CD4-positive, alpha-beta memory T cell (primary cell): ENCODE data around the gene CCDC57. TPM values are rescaled to one million over a fixed set of nuclear protein-coding genes. Genes with fewer than 3 reads are reported as not detected.
"Not testable (repeated sequence)": the region's sequence is repeated elsewhere in the genome, so short reads cannot be mapped to it uniquely, and the experiment has no call there.

ENCODE experiments used
- CTCF ChIA-PET: fragments of 350-600 bp; sonication (Branson Sonifier 250); formaldehyde crosslinking; loops from one replicate; lab custom pipeline; 2021; ENCODE audit warnings: inconsistent platforms; ENCODE audit not compliant: partially characterized antibody; lab: Charles Lee
- POLR2A ChIA-PET: fragments of 350-600 bp; sonication (Branson Sonifier 250); formaldehyde crosslinking; loops from one replicate; lab custom pipeline; 2021; ENCODE audit not compliant: partially characterized antibody; lab: Charles Lee
- DNase-seq, 5 donors: peaks; one replicate each; pipeline versions ENCODE4 v3.0.0 to v3.0.0-alpha.2; 2020 to 2022; ENCODE audit warnings: mixed read lengths in 1 of 5
- H3K27ac ChIP-seq: one replicate; pipeline ENCODE4 v1.7.0; 2013; ENCODE audit warnings: low read depth, low read length
- H3K27me3 ChIP-seq: 2 replicates; pipeline ENCODE4 v1.7.0; 2013; ENCODE audit warnings: mild to moderate bottlenecking, low read length, moderate library complexity; ENCODE audit not compliant: insufficient read depth
- H3K36me3 ChIP-seq: 2 replicates; pipeline ENCODE4 v1.7.0; 2013; ENCODE audit warnings: mild to moderate bottlenecking, low read length, moderate library complexity; ENCODE audit not compliant: insufficient read depth
- H3K4me1 ChIP-seq: 2 replicates; pipeline ENCODE4 v1.7.0; 2013; ENCODE audit warnings: mild to moderate bottlenecking, low read length, moderate library complexity; ENCODE audit not compliant: insufficient read depth
- H3K4me3 ChIP-seq, 2 donors: one replicate each; pipeline ENCODE4 v1.7.0; 2013; ENCODE audit warnings: low read length in 2 of 2, mild to moderate bottlenecking in 1 of 2
- H3K9me3 ChIP-seq, 2 donors: one replicate each; pipeline ENCODE4 v1.7.0; 2013; ENCODE audit warnings: low read length in 2 of 2, control low read depth in 1 of 2; ENCODE audit not compliant: control insufficient read depth in 1 of 2
- H3K27ac Mint-ChIP-seq, 7 donors: one replicate each; pipeline ENCODE4 v1.8.0; 2020 to 2021; ENCODE audit warnings: mixed read lengths in 7 of 7, mild to moderate bottlenecking in 6 of 7, inconsistent platforms in 3 of 7, moderate library complexity in 3 of 7
- H3K27me3 Mint-ChIP-seq, 2 donors: one replicate each; pipeline ENCODE4 v1.8.0; 2020 to 2021; ENCODE audit warnings: mixed read lengths in 2 of 2
- H3K36me3 Mint-ChIP-seq, 2 donors: one replicate each; pipeline ENCODE4 v1.8.0; 2020 to 2021; ENCODE audit warnings: mixed read lengths in 2 of 2, inconsistent platforms in 1 of 2, mild to moderate bottlenecking in 1 of 2
- H3K4me1 Mint-ChIP-seq, 4 donors: one replicate each; pipeline ENCODE4 v1.8.0; 2020 to 2021; ENCODE audit warnings: mixed read lengths in 4 of 4, mild to moderate bottlenecking in 1 of 4
- H3K4me3 Mint-ChIP-seq, 8 donors: one replicate each; pipeline ENCODE4 v1.8.0; 2020 to 2021; ENCODE audit warnings: mixed read lengths in 8 of 8, mild to moderate bottlenecking in 7 of 8, moderate library complexity in 6 of 8, inconsistent platforms in 3 of 8
- H3K9me3 Mint-ChIP-seq, 8 donors: one replicate each; pipeline ENCODE4 v1.8.0; 2020 to 2021; ENCODE audit warnings: mixed read lengths in 8 of 8, mild to moderate bottlenecking in 5 of 8, inconsistent platforms in 3 of 8, moderate library complexity in 1 of 8
- intact Hi-C: fragments of 100-400 bp; cut with micrococcal nuclease; formaldehyde crosslinking; loops from one replicate; pipeline ENCODE4 v1.15.1; 2023
- polyA plus RNA-seq, 2 donors: library from polyadenylated mRNA; unstranded; fragments of 300-500 nt; fragmentation: Illumina TruSeq; gene quantifications; one replicate each; pipeline ENCODE4 v1.2.3, GENCODE V29; 2021
- total RNA-seq, 2 experiments: library from RNA; stranded (reverse); gene quantifications; one replicate each; pipeline ENCODE4 v1.2.3, GENCODE V29; 2021

Gene CCDC57, protein sequence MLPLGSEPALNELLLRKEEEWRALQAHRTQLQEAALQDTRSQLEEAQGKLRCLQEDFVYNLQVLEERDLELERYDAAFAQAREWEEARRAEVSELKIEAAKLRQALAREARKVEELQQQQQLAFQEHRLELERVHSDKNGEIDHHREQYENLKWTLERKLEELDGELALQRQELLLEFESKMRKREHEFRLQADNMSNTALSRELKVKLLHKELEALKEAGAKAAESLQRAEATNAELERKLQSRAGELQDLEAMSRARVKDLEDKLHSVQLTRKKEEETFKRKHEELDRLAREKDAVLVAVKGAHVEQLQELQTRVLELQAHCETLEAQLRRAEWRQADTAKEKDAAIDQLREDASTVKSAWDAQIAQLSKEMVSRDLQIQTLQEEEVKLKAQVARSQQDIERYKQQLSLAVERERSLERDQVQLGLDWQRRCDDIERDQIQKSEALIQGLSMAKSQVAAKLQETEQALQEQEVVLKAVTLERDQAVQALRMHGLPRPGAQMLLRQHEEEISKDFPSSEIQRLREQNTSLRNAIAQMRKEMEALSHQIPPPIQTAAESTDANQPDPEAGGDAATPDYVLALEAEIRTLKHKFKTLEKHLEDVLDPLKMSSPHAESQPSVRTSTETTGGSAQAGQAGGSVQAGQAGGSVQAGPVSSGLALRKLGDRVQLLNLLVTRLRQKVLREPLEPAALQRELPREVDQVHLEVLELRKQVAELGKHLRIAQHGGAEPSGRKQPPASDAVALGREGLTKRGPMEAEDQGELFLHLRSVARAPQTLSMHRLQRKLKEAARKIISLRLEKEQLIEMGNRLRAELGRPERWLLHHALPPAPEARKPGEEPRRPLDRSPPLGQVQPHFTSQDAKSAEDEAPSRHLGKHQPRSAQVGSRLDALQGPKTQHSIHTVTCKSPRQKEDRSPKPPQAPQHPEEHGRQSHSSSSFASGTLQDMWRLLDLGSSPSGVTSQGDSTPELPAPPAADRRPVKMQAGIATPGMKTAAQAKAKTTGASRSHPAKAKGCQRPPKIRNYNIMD
- 10 to 100 TPM; 80.5 to 88.7 TPM for total RNA-seq
- 10 to 100 TPM; 41.6 to 43.6 TPM for polyA plus RNA-seq

DNA sequence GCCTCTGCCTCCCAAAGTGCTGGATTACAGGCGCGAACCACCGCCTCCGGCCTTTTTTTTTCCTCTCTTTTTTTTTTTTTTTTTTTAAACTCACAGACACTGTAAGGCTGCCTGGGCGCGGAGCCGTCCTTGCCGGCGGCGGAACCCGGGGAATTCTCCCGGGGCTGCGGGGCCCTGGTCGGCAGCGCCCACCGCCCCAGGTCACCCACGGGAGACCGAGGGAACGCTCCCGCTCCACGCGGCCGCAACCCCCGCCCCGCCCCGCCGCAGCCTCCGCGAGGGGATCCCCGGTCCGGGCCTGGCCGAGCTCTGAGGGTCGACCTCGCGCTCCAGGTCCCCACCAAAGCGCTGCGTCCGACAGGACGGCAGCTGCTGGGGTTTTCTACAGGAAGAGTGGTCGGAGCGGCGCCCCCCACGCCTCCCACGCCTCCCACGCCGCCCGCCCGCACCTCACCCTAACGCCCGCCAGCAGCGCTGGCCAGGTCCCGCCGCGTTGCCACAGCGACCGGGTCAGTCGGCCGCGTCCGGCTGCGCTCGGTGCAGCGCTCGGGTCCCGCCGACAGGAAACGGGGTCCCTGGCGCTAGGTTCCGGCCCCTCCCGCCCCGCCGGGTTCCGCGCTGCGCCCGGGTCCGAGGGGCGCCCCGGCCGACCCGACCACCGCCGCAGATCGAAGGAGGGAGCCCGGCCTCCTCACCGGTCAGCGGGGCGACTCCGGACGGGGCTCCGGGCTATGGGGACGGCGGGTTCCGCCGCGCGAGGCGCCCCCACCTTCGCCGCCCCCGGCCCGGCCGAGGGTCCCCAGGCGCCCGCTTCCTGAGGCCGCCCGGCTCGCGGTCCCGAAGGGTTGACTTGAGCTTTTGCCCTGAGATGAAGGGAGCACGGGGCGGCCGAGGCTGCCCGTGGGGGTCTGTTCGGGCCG, at the start of gene CCDC57:
Gene CCDC57 (minus strand): TSS at position 512 of the 920 bp plus-strand sequence. CDS start 10,898 bp downstream, outside the sequence.
- CTCF ChIA-PET, result interaction anchor here (0.9 to 3.0 kb wide), 4 partner anchors 10 to 87 kb away, joined by 3 to 10 read pairs (median 6); no protein-coding TSS in a partner anchor
- peaks cover 49% of the 10 kb centered on the region for H3K4me1 ChIP-seq
- intact Hi-C loops, result no loop called here
- Mint-ChIP-seq H3K9me3 (no peaks in the 10 kb centered on the region), H3K4me1 (peaks cover 12 to 40% (median 29%) of the 10 kb centered on the region in 4 donors), H3K27ac (peak within 1 kb of the TSS; percentile 8 to 98 (median 91)), H3K4me3 (peak within 1 kb of the TSS; percentile 85 to 94 (median 88)), H3K36me3 (peaks cover 0 to 2% of the 10 kb centered on the region in 2 donors), H3K27me3 (no peaks in the 10 kb centered on the region)
- H3K9me3 ChIP-seq, result no peaks in the 10 kb centered on the region
- POLR2A ChIA-PET, result interaction anchor here (0.5 to 4.4 kb wide), 13 partner anchors 12 to 307 kb away, joined by 3 to 22 read pairs (median 4); partner anchors contain the start of genes CD7, FOXK2 and SLC16A3
- H3K27ac ChIP-seq, result peak within 1 kb of the TSS; percentile 58
- H3K36me3 ChIP-seq, result no peaks in the 10 kb centered on the region
- no peaks in the 10 kb centered on the region for H3K27me3 ChIP-seq
- H3K4me3 ChIP-seq, result peak within 1 kb of the TSS; percentile 3 to 64
- DNase-seq, result peak in 4 of 5 donors; percentile 33 to 55 (median 44)

DNA sequence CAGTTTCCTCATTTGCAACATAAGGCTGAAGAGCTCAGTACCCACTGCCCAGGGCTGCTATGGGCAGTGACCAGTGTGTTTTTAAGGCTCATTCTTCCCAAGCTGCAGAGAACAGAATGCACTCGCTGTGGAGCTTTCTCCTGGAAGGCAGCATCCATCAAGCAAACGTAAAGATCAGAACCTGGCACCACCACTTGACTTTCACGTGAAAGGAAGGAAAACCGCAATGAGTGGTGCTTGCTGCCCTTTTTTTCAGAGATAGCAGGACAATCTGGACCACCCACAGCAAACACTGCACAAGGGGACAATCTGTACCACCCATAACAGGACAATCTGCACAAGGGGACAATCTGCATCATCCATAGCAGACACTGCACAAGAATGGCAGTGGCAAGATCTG, 49.7 kb upstream of the CCDC57 start:
- POLR2A ChIA-PET, result interaction anchor here (0.9 kb wide), 1 partner anchor 36 kb away, joined by 3 read pairs; no protein-coding TSS in a partner anchor
- no peaks in the 10 kb centered on the region for H3K9me3 ChIP-seq
- CTCF ChIA-PET, result interaction anchor here (0.7 kb wide), 1 partner anchor 14 kb away, joined by 3 read pairs; no protein-coding TSS in a partner anchor
- peaks cover 78% of the 10 kb centered on the region for H3K36me3 ChIP-seq
- peaks cover 10% of the 10 kb centered on the region for H3K4me1 ChIP-seq
- Mint-ChIP-seq H3K9me3 (no peaks in the 10 kb centered on the region), H3K27ac (peak overlapping the region in 4 of 7 donors; percentile 2 to 50 (median 48)), H3K36me3 (peaks cover 58 to 82% of the 10 kb centered on the region in 2 donors), H3K27me3 (no peaks in the 10 kb centered on the region), H3K4me1 (peaks cover 31 to 62% (median 39%) of the 10 kb centered on the region in 4 donors), H3K4me3 (no peak overlapping the region)
- no peak overlapping the region for H3K4me3 ChIP-seq
- no peaks in the 10 kb centered on the region for H3K27me3 ChIP-seq
- no peak overlapping the region for H3K27ac ChIP-seq
- DNase-seq, result no peak
- intact Hi-C loops, result no loop called here

DNA sequence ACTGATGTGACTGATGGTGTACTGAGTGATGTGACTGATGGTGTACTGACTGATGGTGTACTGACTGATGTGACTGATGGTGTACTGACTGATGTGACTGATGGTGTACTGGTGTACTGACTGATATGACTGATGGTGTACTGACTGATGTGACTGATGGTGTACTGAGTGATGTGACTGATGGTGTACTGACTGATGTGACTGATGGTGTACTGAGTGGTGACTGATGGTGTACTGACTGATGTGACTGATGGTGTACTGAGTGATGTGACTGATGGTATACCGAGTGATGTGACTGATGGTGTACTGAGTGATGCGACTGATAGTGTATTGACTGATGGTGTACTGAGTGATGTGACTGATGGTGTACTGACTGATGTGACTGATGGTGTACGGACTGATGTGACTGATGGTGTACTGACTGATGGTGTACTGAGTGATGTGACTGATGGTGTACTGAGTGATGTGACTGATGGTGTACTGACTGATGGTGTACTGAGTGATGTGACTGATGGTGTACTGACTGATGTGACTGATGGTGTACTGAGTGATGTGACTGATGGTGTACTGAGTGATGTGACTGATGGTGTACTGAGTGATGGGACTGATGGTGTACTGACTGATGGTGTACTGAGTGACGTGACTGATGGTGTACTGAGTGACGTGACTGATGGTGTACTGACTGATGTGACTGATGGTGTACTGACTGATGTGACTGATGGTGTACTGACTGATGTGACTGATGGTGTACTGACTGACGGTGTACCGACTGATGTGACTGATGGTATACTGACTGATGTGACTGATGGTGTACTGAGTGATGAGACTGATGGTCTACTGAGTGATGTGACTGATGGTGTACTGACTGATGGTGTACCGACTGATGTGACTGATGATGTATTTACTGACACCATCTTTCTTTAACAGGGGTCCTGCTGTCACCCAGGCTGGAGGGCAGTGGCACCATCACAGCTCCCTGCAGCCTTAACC, 47.6 kb upstream of the CCDC57 start:
- H3K27me3 Mint-ChIP-seq, H3K27me3 ChIP-seq, H3K9me3 Mint-ChIP-seq, POLR2A ChIA-PET, intact Hi-C loops, DNase-seq, H3K4me3 ChIP-seq, H3K9me3 ChIP-seq, CTCF ChIA-PET, H3K27ac ChIP-seq, H3K4me3 Mint-ChIP-seq: not testable (repeated sequence)
- peaks cover 24 to 48% (median 35%) of the 10 kb centered on the region in 4 donors for H3K4me1 Mint-ChIP-seq
- peaks cover 63 to 84% of the 10 kb centered on the region in 2 donors for H3K36me3 Mint-ChIP-seq
- peaks cover 80% of the 10 kb centered on the region for H3K36me3 ChIP-seq
- peaks cover 10% of the 10 kb centered on the region for H3K4me1 ChIP-seq
- H3K27ac Mint-ChIP-seq, result peak overlapping the region in 6 of 7 donors; percentile 4 to 85 (median 40)

DNA sequence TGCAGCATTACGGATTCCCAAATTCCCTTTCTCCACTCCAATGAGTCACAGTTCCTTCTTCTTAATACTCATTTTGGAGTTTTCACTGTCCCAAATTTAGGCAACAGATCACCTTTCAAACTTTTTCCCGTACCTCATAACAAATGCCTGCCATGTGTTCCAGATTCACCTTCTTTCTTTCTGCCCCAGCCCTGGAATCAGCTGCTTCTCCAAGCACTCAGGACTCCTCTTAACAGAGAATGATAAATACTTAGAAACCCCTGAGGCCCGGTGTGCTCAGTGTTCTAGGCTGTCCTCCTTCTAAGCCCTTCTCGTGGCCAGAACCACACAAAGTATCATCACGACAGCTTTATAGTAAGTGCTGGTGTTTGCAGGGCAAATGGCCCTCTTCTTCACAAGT, 45.9 kb upstream of the CCDC57 start:
- H3K27me3 Mint-ChIP-seq, result no peaks in the 10 kb centered on the region

DNA sequence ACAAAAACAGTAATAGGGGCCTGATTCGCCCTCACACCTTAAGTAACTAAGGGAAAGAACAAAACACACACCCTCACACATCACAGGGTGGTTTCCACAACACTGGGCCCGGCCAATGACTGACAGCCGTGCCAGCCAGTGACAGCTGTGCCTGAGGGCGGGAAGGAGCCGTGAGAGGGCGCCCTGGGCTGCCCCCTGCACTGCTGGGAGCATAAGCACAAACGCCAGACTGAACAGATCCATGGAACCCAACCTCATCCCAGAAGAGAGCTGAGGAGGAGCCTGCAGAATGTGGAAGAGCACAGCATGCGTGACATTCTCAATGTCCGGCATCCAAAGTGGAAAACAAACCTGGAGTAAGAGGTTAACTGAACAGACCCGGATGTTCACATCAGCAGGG, 44.8 kb upstream of the CCDC57 start:
- peak overlapping the region; percentile 84 to 95 (median 88) for H3K27ac Mint-ChIP-seq
- no peaks in the 10 kb centered on the region for H3K27me3 Mint-ChIP-seq
- no peaks in the 10 kb centered on the region for H3K9me3 ChIP-seq
- peaks cover 60 to 76% of the 10 kb centered on the region in 2 donors for H3K36me3 Mint-ChIP-seq
- H3K27ac ChIP-seq, result peak overlapping the region; percentile 21
- POLR2A ChIA-PET, result no interaction called here
- H3K36me3 ChIP-seq, result peaks cover 74% of the 10 kb centered on the region
- peaks cover 10% of the 10 kb centered on the region for H3K4me1 ChIP-seq
- H3K9me3 Mint-ChIP-seq, result peaks cover 0 to 2% (median 0%) of the 10 kb centered on the region in 8 donors
- H3K4me3 ChIP-seq, result no peak overlapping the region
- H3K27me3 ChIP-seq, result no peaks in the 10 kb centered on the region
- CTCF ChIA-PET, result interaction anchor here (1.0 kb wide), 1 partner anchor 21 kb away, joined by 3 read pairs; no protein-coding TSS in a partner anchor
- DNase-seq, result peak; percentile 43 to 62 (median 48)
- intact Hi-C loops, result no loop called here
- H3K4me3 Mint-ChIP-seq, result peak overlapping the region in 2 of 8 donors; percentile 24 to 43
- peaks cover 21 to 40% (median 32%) of the 10 kb centered on the region in 4 donors for H3K4me1 Mint-ChIP-seq

More for the DNA sequence above, 45.9 kb upstream of the CCDC57 start:
- Mint-ChIP-seq H3K36me3 (peaks cover 53 to 73% of the 10 kb centered on the region in 2 donors), H3K27ac (peak overlapping the region in 5 of 7 donors; percentile 14 to 77 (median 33)), H3K9me3 (no peaks in the 10 kb centered on the region), H3K4me3 (no peak overlapping the region), H3K4me1 (peaks cover 23 to 41% (median 34%) of the 10 kb centered on the region in 4 donors)
- intact Hi-C loops, result no loop called here
- no peaks in the 10 kb centered on the region for H3K9me3 ChIP-seq
- no peak overlapping the region for H3K4me3 ChIP-seq
- ChIA-PET POLR2A (no interaction called here), CTCF (interaction anchor here (1.0 kb wide), 1 partner anchor 22 kb away, joined by 3 read pairs; no protein-coding TSS in a partner anchor)
- no peaks in the 10 kb centered on the region for H3K27me3 ChIP-seq
- no peak overlapping the region for H3K27ac ChIP-seq
- H3K36me3 ChIP-seq, result peaks cover 71% of the 10 kb centered on the region
- DNase-seq, result no peak
- H3K4me1 ChIP-seq, result peaks cover 10% of the 10 kb centered on the region
